Astrocyte (in vitro differentiated cells and primary cell): Measurements from ENCODE around the gene AHNAK. TPM values are rescaled to one million over a fixed set of nuclear protein-coding genes. Genes with fewer than 3 reads are reported as not detected.
A peak's percentile ranks its signal among the peaks of the same experiment; 100 is the strongest.

Experiments used
- DNase-seq: peaks from one replicate; pipeline ENCODE4 v3.0.0-alpha.2; 2010; ENCODE audit warnings: low read depth
- FAIRE-seq: peaks from 2 replicates; lab custom pipeline; 2011; peaks lifted over from hg19 to GRCh38; lab: Jason Lieb, UNC
- H2AFZ ChIP-seq: 2 replicates; pipeline ENCODE4 v1.6.0; 2012; ENCODE audit warnings: low read depth, low read length, inconsistent platforms
- H3K27ac ChIP-seq: 2 replicates; pipeline ENCODE4 v1.5.1; 2011; ENCODE audit warnings: low read depth, low read length, inconsistent platforms
- H3K27me3 ChIP-seq: 2 replicates; pipeline ENCODE4 v1.6.0; 2011; ENCODE audit warnings: low read length, inconsistent platforms; ENCODE audit not compliant: insufficient read depth
- H3K36me3 ChIP-seq: 2 replicates; pipeline ENCODE4 v1.5.1; 2011; ENCODE audit warnings: low read length, inconsistent platforms; ENCODE audit not compliant: insufficient read depth
- H3K4me1 ChIP-seq: 2 replicates; pipeline ENCODE4 v1.5.1; 2011; ENCODE audit warnings: low read length, inconsistent platforms; ENCODE audit not compliant: insufficient read depth
- H3K4me2 ChIP-seq: 2 replicates; pipeline ENCODE4 v1.6.0; 2012; ENCODE audit warnings: low read length, inconsistent platforms
- H3K4me3 ChIP-seq: 2 replicates; pipeline ENCODE4 v1.5.1; 2011; ENCODE audit warnings: low read depth, mild to moderate bottlenecking, low read length, inconsistent platforms; ENCODE audit not compliant: insufficient read depth
- H3K79me2 ChIP-seq: 2 replicates; pipeline ENCODE4 v1.6.0; 2012; ENCODE audit warnings: mild to moderate bottlenecking, low read length, inconsistent platforms; ENCODE audit not compliant: insufficient read depth
- H3K9ac ChIP-seq: 2 replicates; pipeline ENCODE4 v1.6.0; 2012; ENCODE audit warnings: mild to moderate bottlenecking, low read length, inconsistent platforms
- H3K9me3 ChIP-seq: 2 replicates; pipeline ENCODE4 v1.5.1; 2012; ENCODE audit warnings: low read depth, mild to moderate bottlenecking, low read length, inconsistent platforms; ENCODE audit not compliant: insufficient read depth
- H4K20me1 ChIP-seq: 2 replicates; pipeline ENCODE4 v1.6.0; 2012; ENCODE audit warnings: low read length, inconsistent platforms; ENCODE audit not compliant: insufficient read depth
- H3K27ac Mint-ChIP-seq: one replicate; pipeline ENCODE4 v1.8.0; 2021; ENCODE audit warnings: mild to moderate bottlenecking, mixed read lengths; ENCODE audit not compliant: unreplicated experiment
- H3K27me3 Mint-ChIP-seq: one replicate; pipeline ENCODE4 v1.8.0; 2021; ENCODE audit warnings: low read depth, mixed read lengths; ENCODE audit not compliant: unreplicated experiment
- H3K36me3 Mint-ChIP-seq: one replicate; pipeline ENCODE4 v1.8.0; 2021; ENCODE audit warnings: low read depth, mixed read lengths; ENCODE audit not compliant: unreplicated experiment
- H3K4me1 Mint-ChIP-seq: one replicate; pipeline ENCODE4 v1.8.0; 2021; ENCODE audit warnings: low read depth, mixed read lengths; ENCODE audit not compliant: unreplicated experiment
- H3K4me3 Mint-ChIP-seq: one replicate; pipeline ENCODE4 v1.8.0; 2021; ENCODE audit warnings: mild to moderate bottlenecking, moderate library complexity, mixed read lengths; ENCODE audit not compliant: unreplicated experiment
- H3K9me3 Mint-ChIP-seq: one replicate; pipeline ENCODE4 v1.8.0; 2021; ENCODE audit warnings: mild to moderate bottlenecking, mixed read lengths; ENCODE audit not compliant: unreplicated experiment
- EZH2 ChIP-seq: IDR thresholded peaks from 2 replicates; pipeline ENCODE4 v1.6.1; 2012; ENCODE audit warnings: mild to moderate bottlenecking, low read length, inconsistent platforms; ENCODE audit not compliant: insufficient read depth
- total RNA-seq: library from RNA; stranded (reverse); gene quantifications from 2 replicates; pipeline ENCODE4 v1.2.1, GENCODE V29; 2021
- TF ChIP-seq, protein P1 (sequence below): IDR thresholded peaks from 2 replicates; pipeline ENCODE4 v1.5.1; 2011; ENCODE audit warnings: low read depth, mild to moderate bottlenecking, inconsistent platforms, low read length, moderate library complexity; ENCODE audit not compliant: insufficient read depth

Gene AHNAK
- total RNA-seq, 1 donor from 2014 or later = 378 TPM

DNA sequence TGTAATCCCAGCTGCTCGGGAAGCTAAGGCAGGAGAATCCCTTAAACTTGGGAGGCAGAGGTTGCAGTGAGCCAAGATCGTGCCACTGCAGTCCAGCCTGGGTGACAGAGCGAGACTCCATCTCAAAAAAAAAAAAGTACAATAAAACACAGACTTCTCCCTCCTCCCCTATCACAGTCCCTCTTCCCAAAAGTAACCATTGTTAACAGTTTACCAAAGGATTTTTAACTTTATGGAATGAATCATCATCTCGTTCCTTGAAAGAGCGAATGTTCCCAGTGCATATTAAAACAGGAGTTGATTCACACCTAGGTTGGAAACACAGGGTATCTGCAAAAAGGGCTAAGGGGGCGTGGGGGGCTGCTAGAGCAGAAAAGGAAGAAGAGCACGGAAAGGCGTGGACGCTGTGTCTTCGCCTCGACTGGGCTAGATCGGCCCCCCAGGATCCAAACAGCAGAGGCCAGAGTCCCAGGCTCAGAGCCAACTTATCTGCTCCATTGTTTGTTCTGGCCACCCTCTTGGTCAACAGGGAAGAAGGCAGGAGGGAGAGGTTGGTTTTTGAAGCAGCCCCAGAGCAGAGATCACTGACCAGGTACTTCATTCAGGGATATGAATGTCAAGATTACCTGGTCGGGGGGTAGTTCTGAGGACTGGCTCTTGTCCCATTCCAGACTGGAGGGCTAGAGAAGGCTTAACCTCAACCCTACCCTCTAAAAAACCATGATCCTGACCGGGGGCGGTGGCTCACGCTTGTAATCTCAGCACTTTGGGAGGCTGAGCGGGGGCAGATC lies 2.1 kb upstream of the AHNAK start:
- Mint-ChIP-seq H3K27me3 (no peaks in the 10 kb centered on the region), H3K4me1 (peaks cover 29% of the 10 kb centered on the region)

DNA sequence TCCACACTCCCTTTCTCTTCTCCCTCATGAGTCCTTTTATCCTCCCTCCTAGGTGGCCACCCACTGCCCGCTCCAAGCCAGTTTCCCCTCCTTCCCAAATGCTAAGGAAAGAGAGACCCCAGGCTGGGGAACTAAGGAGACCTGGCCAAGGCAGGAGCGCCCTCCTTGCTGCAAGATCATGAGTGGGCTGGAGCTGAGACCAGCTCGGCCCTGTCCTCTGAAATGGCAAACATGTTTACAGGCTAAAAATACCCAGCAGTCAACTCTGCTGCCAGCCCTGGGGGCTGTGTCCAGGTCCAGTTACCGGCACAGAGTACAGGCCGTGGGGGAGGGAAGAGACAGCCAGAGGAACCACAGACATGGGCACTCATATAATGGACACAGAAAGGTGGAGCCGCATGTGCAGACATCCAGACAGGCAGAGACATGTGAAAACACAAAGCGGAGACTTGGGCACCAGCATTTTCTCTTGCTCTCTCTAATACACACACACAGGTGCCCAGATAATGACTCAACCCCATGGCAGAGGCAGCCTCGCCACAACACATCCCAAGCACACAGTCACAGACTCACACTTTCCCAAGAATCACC lies 1.2 kb upstream of the AHNAK start:
- Mint-ChIP-seq H3K4me3 (peak overlapping the region; percentile 84), H3K27me3 (no peaks in the 10 kb centered on the region), H3K9me3 (no peaks in the 10 kb centered on the region), H3K36me3 (no peaks in the 10 kb centered on the region), H3K27ac (peak overlapping the region; percentile 86), H3K4me1 (peaks cover 34% of the 10 kb centered on the region)
- Histone ChIP-seq H3K4me2 (peak overlapping the region; percentile 90), H3K9ac (peak overlapping the region; percentile 91), H4K20me1 (peaks cover 27% of the 10 kb centered on the region), H3K4me1 (peaks cover 45% of the 10 kb centered on the region), H3K27ac (peak overlapping the region; percentile 66), H2AFZ (peak overlapping the region; percentile 24), H3K27me3 (no peaks in the 10 kb centered on the region), H3K36me3 (no peaks in the 10 kb centered on the region), H3K9me3 (no peaks in the 10 kb centered on the region), H3K4me3 (peak overlapping the region; percentile 95), H3K79me2 (peaks cover 46% of the 10 kb centered on the region)
- DNase-seq (no peak), FAIRE-seq (no peak)
- TF ChIP-seq, protein P1, sequence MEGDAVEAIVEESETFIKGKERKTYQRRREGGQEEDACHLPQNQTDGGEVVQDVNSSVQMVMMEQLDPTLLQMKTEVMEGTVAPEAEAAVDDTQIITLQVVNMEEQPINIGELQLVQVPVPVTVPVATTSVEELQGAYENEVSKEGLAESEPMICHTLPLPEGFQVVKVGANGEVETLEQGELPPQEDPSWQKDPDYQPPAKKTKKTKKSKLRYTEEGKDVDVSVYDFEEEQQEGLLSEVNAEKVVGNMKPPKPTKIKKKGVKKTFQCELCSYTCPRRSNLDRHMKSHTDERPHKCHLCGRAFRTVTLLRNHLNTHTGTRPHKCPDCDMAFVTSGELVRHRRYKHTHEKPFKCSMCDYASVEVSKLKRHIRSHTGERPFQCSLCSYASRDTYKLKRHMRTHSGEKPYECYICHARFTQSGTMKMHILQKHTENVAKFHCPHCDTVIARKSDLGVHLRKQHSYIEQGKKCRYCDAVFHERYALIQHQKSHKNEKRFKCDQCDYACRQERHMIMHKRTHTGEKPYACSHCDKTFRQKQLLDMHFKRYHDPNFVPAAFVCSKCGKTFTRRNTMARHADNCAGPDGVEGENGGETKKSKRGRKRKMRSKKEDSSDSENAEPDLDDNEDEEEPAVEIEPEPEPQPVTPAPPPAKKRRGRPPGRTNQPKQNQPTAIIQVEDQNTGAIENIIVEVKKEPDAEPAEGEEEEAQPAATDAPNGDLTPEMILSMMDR = no peak
- TF ChIP-seq EZH2 = no peak

More for the DNA sequence above, 2.1 kb upstream of the AHNAK start:
- H3K9me3 ChIP-seq = no peaks in the 10 kb centered on the region
- H3K4me1 ChIP-seq = peaks cover 44% of the 10 kb centered on the region
- no peak overlapping the region for H2AFZ ChIP-seq
- Mint-ChIP-seq H3K27ac (peak overlapping the region; percentile 34), H3K4me3 (peak overlapping the region; percentile 84), H3K9me3 (no peaks in the 10 kb centered on the region), H3K36me3 (no peaks in the 10 kb centered on the region)
- H3K27ac ChIP-seq = no peak overlapping the region
- H3K4me3 ChIP-seq = no peak overlapping the region
- DNase-seq (peak; percentile 31), FAIRE-seq (no peak)
- peaks cover 18% of the 10 kb centered on the region for H4K20me1 ChIP-seq
- no peak overlapping the region for H3K9ac ChIP-seq
- peaks cover 36% of the 10 kb centered on the region for H3K79me2 ChIP-seq
- H3K36me3 ChIP-seq = no peaks in the 10 kb centered on the region
- no peaks in the 10 kb centered on the region for H3K27me3 ChIP-seq
- no peak for TF ChIP-seq EZH2
- TF ChIP-seq, protein P1 = no peak
- H3K4me2 ChIP-seq = peak overlapping the region; percentile 90
